ENCODE results near the gene PRKD2. TPM values are rescaled to one million over a fixed set of nuclear protein-coding genes. Genes with fewer than 3 reads are reported as not detected.

PRKD2 gene
- total RNA-seq, 1 donor from 2014 or later = 28.4 TPM

GRCh38 chr19:46739290-46739771, 22.4 kb upstream of the PRKD2 start:
- no peak overlapping the region for H3K4me3 ChIP-seq (ENCODE audit: low read depth, low read length)
- DNase-seq (ENCODE audit: low read depth) = no peak
- TF ChIP-seq, protein P1, sequence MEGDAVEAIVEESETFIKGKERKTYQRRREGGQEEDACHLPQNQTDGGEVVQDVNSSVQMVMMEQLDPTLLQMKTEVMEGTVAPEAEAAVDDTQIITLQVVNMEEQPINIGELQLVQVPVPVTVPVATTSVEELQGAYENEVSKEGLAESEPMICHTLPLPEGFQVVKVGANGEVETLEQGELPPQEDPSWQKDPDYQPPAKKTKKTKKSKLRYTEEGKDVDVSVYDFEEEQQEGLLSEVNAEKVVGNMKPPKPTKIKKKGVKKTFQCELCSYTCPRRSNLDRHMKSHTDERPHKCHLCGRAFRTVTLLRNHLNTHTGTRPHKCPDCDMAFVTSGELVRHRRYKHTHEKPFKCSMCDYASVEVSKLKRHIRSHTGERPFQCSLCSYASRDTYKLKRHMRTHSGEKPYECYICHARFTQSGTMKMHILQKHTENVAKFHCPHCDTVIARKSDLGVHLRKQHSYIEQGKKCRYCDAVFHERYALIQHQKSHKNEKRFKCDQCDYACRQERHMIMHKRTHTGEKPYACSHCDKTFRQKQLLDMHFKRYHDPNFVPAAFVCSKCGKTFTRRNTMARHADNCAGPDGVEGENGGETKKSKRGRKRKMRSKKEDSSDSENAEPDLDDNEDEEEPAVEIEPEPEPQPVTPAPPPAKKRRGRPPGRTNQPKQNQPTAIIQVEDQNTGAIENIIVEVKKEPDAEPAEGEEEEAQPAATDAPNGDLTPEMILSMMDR (conservative IDR thresholded peaks at IDR 0.05; ENCODE audit: low read depth, low read length) = no peak

DNA sequence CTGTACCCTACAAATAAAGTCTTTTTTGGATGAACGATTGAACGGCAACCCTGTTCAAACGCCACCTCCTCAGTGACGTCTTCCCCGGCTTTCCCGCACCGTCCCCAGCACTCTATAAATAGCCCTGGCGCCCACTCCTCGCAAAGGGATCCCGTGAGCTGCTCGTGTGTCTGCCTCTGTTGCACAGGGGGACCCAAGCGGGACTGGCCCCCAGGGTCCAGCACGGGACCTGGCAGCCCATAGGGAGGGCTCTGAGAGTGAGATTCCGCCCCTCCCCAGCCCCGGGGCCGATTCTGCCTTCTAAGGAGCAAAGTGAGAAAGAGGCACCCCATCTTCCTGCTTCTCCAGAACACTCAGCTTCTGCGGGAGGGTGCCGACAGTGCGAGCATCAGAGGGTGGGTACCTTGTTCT, 20.9 kb upstream of the PRKD2 start:
- no peak overlapping the region for H3K4me3 ChIP-seq (ENCODE audit: low read depth, low read length)
- TF ChIP-seq, protein P1 (conservative IDR thresholded peaks at IDR 0.05; ENCODE audit: low read depth, low read length) = no peak
- no peak for DNase-seq (ENCODE audit: low read depth)

GRCh38 chr19:46737298-46737654, 20.4 kb upstream of the PRKD2 start:
- no peak for DNase-seq (ENCODE audit: low read depth)
- TF ChIP-seq, protein P1 (conservative IDR thresholded peaks at IDR 0.05; ENCODE audit: low read depth, low read length) = no peak
- H3K4me3 ChIP-seq (ENCODE audit: low read depth, low read length) = no peak overlapping the region

DNA sequence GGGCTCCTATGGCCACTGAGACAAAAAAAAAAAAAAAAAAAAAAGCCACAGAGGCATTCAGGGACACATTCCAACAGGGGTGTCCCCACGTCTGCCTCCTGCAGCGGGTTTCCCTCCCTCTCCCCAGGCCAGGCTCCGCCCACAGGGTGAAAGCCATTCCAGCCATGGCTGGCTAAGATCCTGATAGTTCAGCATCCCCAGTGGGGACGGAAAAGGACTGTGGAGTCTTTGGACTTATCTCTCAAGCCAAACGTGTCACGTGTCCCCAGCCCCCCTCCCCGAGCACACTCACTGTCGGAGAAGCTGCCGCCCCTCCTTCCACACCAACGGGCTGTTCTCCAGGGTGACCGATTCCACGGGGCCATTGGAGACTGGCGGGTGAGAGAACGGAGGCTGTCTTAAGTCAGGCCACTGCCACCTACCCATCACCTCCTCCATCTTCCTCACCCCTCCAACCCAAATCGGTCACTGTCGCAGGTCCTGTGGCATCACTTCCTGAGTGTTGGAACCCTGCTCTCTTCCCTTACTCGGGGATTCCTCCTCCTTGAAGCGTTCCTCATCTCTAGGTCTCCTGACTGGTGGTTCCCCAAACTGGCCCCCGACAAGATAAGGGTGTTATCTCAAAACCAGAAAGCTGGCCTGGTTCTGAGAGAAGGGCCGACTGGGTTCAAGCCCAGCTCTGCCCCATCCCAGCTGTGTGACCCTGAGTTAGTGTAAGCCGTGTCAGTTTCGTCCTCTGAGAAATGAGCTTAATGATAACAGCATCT, 19.8 kb upstream of the PRKD2 start:
- no peak for DNase-seq (ENCODE audit: low read depth)
- no peak overlapping the region for H3K4me3 ChIP-seq (ENCODE audit: low read depth, low read length)
- TF ChIP-seq, protein P1 (conservative IDR thresholded peaks at IDR 0.05; ENCODE audit: low read depth, low read length) = no peak

GRCh38 chr19:46733690-46734292, 16.9 kb upstream of the PRKD2 start:
- no peak for DNase-seq (ENCODE audit: low read depth)
- H3K4me3 ChIP-seq (ENCODE audit: low read depth, low read length) = no peak overlapping the region
- TF ChIP-seq, protein P1 (conservative IDR thresholded peaks at IDR 0.05; ENCODE audit: low read depth, low read length) = no peak

- TF ChIP-seq, protein P1 (conservative IDR thresholded peaks at IDR 0.05; ENCODE audit: low read depth, low read length) = no peak
- no peak overlapping the region for H3K4me3 ChIP-seq (ENCODE audit: low read depth, low read length)
- no peak for DNase-seq (ENCODE audit: low read depth)
Observed at GRCh38 chr19:46732966-46733689, 16.2 kb upstream of the PRKD2 start.
